ENCODE measurements around the gene MYH11. TPM values are rescaled to one million over a fixed set of nuclear protein-coding genes. Genes with fewer than 3 reads are reported as not detected.

MYH11 gene
- total and polyA plus RNA-seq, 2 of the 13 experiments (the other 11 are each of a cell fraction or from before 2014, with no cell fraction given), result not detected

- no peak for TF ChIP-seq JARID2 (CRISPR knock-in tag; IDR thresholded peaks at IDR 0.05; ENCODE audit: insufficient replicate concordance)
- no peak for TF ChIP-seq MED13 (CRISPR knock-in tag; IDR thresholded peaks at IDR 0.05)
- no peak for TF ChIP-seq ZNF263 (CRISPR knock-in tag; IDR thresholded peaks at IDR 0.05)
- TF ChIP-seq ZNF678 (CRISPR knock-in tag; IDR thresholded peaks at IDR 0.05), result no peak
- TF ChIP-seq ZNF430 (CRISPR knock-in tag; IDR thresholded peaks at IDR 0.05), result no peak
- TF ChIP-seq ZBTB44 (CRISPR knock-in tag; IDR thresholded peaks at IDR 0.05), result no peak
Observed at GRCh38 chr16:15742716-15743115, 114.1 kb downstream of the MYH11 start (continued).

GRCh38 chr16:15741207-15741871 lies 115.5 kb downstream of the MYH11 start:
- no peaks in the 10 kb centered on the region for H3K9me3 ChIP-seq (ENCODE audit: low read length)
- intact Hi-C loops (cut with micrococcal nuclease; ENCODE audit: unreplicated experiment), result no loop called here
- FAIRE-seq (no peak), DNase-seq (ENCODE audit: low spot score) (no peak), ATAC-seq (no peak)
- H3K4me1 ChIP-seq (ENCODE audit: insufficient read depth, low read length), result peaks cover 16% of the 10 kb centered on the region
- H3K36me3 ChIP-seq (replicated peaks in 1 of 2; ENCODE audit: control insufficient read depth in 1 of 2, insufficient read depth in 2 of 2, low read length in 2 of 2), result no peaks in the 10 kb centered on the region
- peaks cover 5 to 21% of the 10 kb centered on the region in 2 experiments; a peak in 4 of 5 replicates for H3K27me3 ChIP-seq (ENCODE audit: control insufficient read depth in 1 of 2, insufficient read depth in 2 of 2, low read length in 2 of 2)
- no peak overlapping the region for H3K9ac ChIP-seq (ENCODE audit: insufficient read depth, low read depth, low read length)
- POLR2A ChIA-PET, result no interaction called here
- H3K4me2 ChIP-seq (ENCODE audit: low read depth, low read length), result no peak overlapping the region
- CTCF ChIA-PET (ENCODE audit: low intra/inter-chr PET ratio, low total read pairs), result no interaction called here
- in situ Hi-C loops (cut with HindIII; ENCODE audit: extremely low pct_ligation_motif_present, low pct_unique_long_range_greater_than_20kb), result no loop called here
- no TSS peak for BruUV-seq (replicated peaks)
- H4K20me1 ChIP-seq (ENCODE audit: insufficient read depth, low read length), result no peaks in the 10 kb centered on the region
- no peak overlapping the region for H2AFZ ChIP-seq (ENCODE audit: low read length)
- H3K79me2 ChIP-seq (ENCODE audit: insufficient read depth, low read length), result no peaks in the 10 kb centered on the region
- H3K4me3 ChIP-seq (replicated peaks in 1 of 3; ENCODE audit: insufficient read depth in 1 of 3, low read depth in 2 of 3, low read length in 3 of 3), result no peak overlapping the region
- H3K27ac ChIP-seq (ENCODE audit: extremely low read length, insufficient read depth, low read length), result no peak overlapping the region
- 71% methylated on average over 13 of the region's 13 CpGs for WGBS (ENCODE audit: low lambda C conversion rate)
- no peak for TF ChIP-seq DMTF1 (CRISPR knock-in tag; IDR thresholded peaks at IDR 0.05)
- no peak for TF ChIP-seq PBX3 (CRISPR knock-in tag; IDR thresholded peaks at IDR 0.05; ENCODE audit: borderline replicate concordance)
- TF ChIP-seq KDM5B (CRISPR knock-in tag; IDR thresholded peaks at IDR 0.05; ENCODE audit: borderline replicate concordance), result no peak
- no peak for TF ChIP-seq ZNF205 (CRISPR knock-in tag; IDR thresholded peaks at IDR 0.05)
- no peak for TF ChIP-seq ZNF350 (CRISPR knock-in tag; IDR thresholded peaks at IDR 0.05; ENCODE audit: borderline replicate concordance, low read depth)
- no peak for TF ChIP-seq GLMP (CRISPR knock-in tag; IDR thresholded peaks at IDR 0.05; ENCODE audit: borderline replicate concordance)
- TF ChIP-seq ZNF670 (CRISPR knock-in tag; IDR thresholded peaks at IDR 0.05; ENCODE audit: borderline replicate concordance), result no peak
- TF ChIP-seq MED8 (CRISPR knock-in tag; IDR thresholded peaks at IDR 0.05; ENCODE audit: insufficient replicate concordance), result no peak
- no peak for TF ChIP-seq JUNB (CRISPR knock-in tag; IDR thresholded peaks at IDR 0.05; ENCODE audit: borderline replicate concordance)
- TF ChIP-seq ZNF580 (CRISPR knock-in tag; IDR thresholded peaks at IDR 0.05; ENCODE audit: borderline replicate concordance, low read depth), result no peak

Measured in HepG2 (cell line).